Trophoblast cell (in vitro differentiated cells and primary cell): ENCODE measurements around the gene VAT1L.

Experiments
- DNase-seq, 2 donors: peaks; one replicate each; pipeline ENCODE4 v3.0.0-alpha.2; 2016
- H2AFZ ChIP-seq: 2 replicates; pipeline ENCODE4 v1.6.1; 2013; ENCODE audit warnings: low read length, moderate library complexity, mild to moderate bottlenecking; ENCODE audit not compliant: insufficient read depth, poor library complexity
- H2AK5ac ChIP-seq: 2 replicates; pipeline ENCODE4 v1.6.1; 2013; ENCODE audit warnings: mild to moderate bottlenecking, low read length
- H2BK120ac ChIP-seq: 2 replicates; pipeline ENCODE4 v1.6.1; 2013; ENCODE audit warnings: low read length, mild to moderate bottlenecking, moderate library complexity; ENCODE audit not compliant: insufficient read depth, poor library complexity
- H2BK12ac ChIP-seq: 2 replicates; pipeline ENCODE4 v1.6.1; 2013; ENCODE audit warnings: mild to moderate bottlenecking, low read length, moderate library complexity
- H2BK5ac ChIP-seq: 2 replicates; pipeline ENCODE4 v1.6.1; 2013; ENCODE audit warnings: low read length, low read depth, moderate library complexity, mild to moderate bottlenecking; ENCODE audit not compliant: poor library complexity
- H3K14ac ChIP-seq: 2 replicates; pipeline ENCODE4 v1.6.1; 2013; ENCODE audit warnings: mild to moderate bottlenecking, low read length
- H3K18ac ChIP-seq: 2 replicates; pipeline ENCODE4 v1.6.1; 2013; ENCODE audit warnings: mild to moderate bottlenecking, low read length
- H3K23ac ChIP-seq: 2 replicates; pipeline ENCODE4 v1.6.1; 2013; ENCODE audit warnings: low read length
- H3K27ac ChIP-seq: 2 replicates; pipeline ENCODE4 v1.5.1; 2013; ENCODE audit warnings: low read depth, mild to moderate bottlenecking, inconsistent platforms, low read length, moderate library complexity
- H3K27me3 ChIP-seq: 2 replicates; pipeline ENCODE4 v1.6.1; 2013; ENCODE audit warnings: inconsistent platforms, mild to moderate bottlenecking, low read length, moderate library complexity; ENCODE audit not compliant: insufficient read depth
- H3K36me3 ChIP-seq, 2 experiments: 1 replicate in 1 of 2; 2 replicates in 1 of 2; pipeline ENCODE4 v1.6.1; 2013; ENCODE audit warnings: low read length in 2 of 2, mild to moderate bottlenecking in 2 of 2, moderate library complexity in 1 of 2; ENCODE audit not compliant: insufficient read depth in 2 of 2, control insufficient read depth in 1 of 2
- H3K4ac ChIP-seq: 2 replicates; pipeline ENCODE4 v1.6.1; 2013; ENCODE audit warnings: low read depth, mild to moderate bottlenecking, low read length, moderate library complexity
- H3K4me1 ChIP-seq, 2 experiments: 1 replicate in 1 of 2; 2 replicates in 1 of 2; pipeline ENCODE4 v1.6.1; 2013; ENCODE audit warnings: low read length in 2 of 2, mild to moderate bottlenecking in 2 of 2, moderate library complexity in 1 of 2; ENCODE audit not compliant: insufficient read depth in 2 of 2, control insufficient read depth in 1 of 2
- H3K4me2 ChIP-seq: 2 replicates; pipeline ENCODE4 v1.6.1; 2013; ENCODE audit warnings: inconsistent platforms, mild to moderate bottlenecking, low read length, moderate library complexity
- H3K4me3 ChIP-seq: 2 replicates; pipeline ENCODE4 v1.5.1; 2013; ENCODE audit warnings: mild to moderate bottlenecking, low read depth, low read length, inconsistent platforms
- H3K79me1 ChIP-seq: one replicate; pipeline ENCODE4 v1.6.1; 2013; ENCODE audit warnings: low read length
- H3K79me2 ChIP-seq: 2 replicates; pipeline ENCODE4 v1.6.1; 2013; ENCODE audit warnings: low read length, mild to moderate bottlenecking; ENCODE audit not compliant: control insufficient read depth, insufficient read depth, poor library complexity
- H3K9ac ChIP-seq: 2 replicates; pipeline ENCODE4 v1.6.1; 2013; ENCODE audit warnings: mild to moderate bottlenecking, low read length
- H3K9me3 ChIP-seq: 2 replicates; pipeline ENCODE4 v1.6.1; 2013; ENCODE audit warnings: low read depth, mild to moderate bottlenecking, control low read depth, inconsistent platforms, low read length; ENCODE audit not compliant: insufficient read depth
- H4K12ac ChIP-seq: 2 replicates; pipeline ENCODE4 v1.6.1; 2013; ENCODE audit warnings: low read depth, mild to moderate bottlenecking, low read length, moderate library complexity
- H4K8ac ChIP-seq: 2 replicates; pipeline ENCODE4 v1.6.1; 2013; ENCODE audit warnings: low read depth, mild to moderate bottlenecking, low read length, moderate library complexity
- H4K91ac ChIP-seq: one replicate; pipeline ENCODE4 v1.6.1; 2013; ENCODE audit warnings: low read depth, mild to moderate bottlenecking, low read length, moderate library complexity
- WGBS: extraction: QIAGEN DNeasy Blood & Tissue Kit; methylation state at CpG from one replicate; pipeline ENCODE4 v1.1.7; 2013; ENCODE audit warnings: missing lambda C conversion rate; ENCODE audit not compliant: insufficient read length, insufficient coverage; ENCODE audit errors: extremely low coverage; 5-methylcytosine and 5-hydroxymethylcytosine counted together

The VAT1L gene

GRCh38 chr16:77859493-77860232, 71.3 kb downstream of the VAT1L start:
- Histone ChIP-seq H2AFZ (no peak overlapping the region), H3K4me1 (no peaks in the 10 kb centered on the region), H4K12ac (no peak overlapping the region), H3K14ac (no peak overlapping the region), H3K9me3 (peaks cover 2% of the 10 kb centered on the region), H3K9ac (no peak overlapping the region), H2BK120ac (no peak overlapping the region), H3K18ac (no peak overlapping the region), H3K4ac (no peak overlapping the region), H3K27me3 (no peaks in the 10 kb centered on the region), H2BK12ac (no peak overlapping the region), H4K91ac (no peak overlapping the region), H3K27ac (no peak overlapping the region), H3K79me2 (no peaks in the 10 kb centered on the region), H3K23ac (no peak overlapping the region), H3K36me3 (no peaks in the 10 kb centered on the region), H4K8ac (no peak overlapping the region), H3K4me2 (no peak overlapping the region), H3K79me1 (no peaks in the 10 kb centered on the region), H2BK5ac (no peak overlapping the region), H2AK5ac (no peak overlapping the region), H3K4me3 (no peak overlapping the region)
- no CpG with 5 or more reads among the region's 11 CpGs for WGBS
- DNase-seq, result no peak

- Histone ChIP-seq H3K9me3 (peaks cover 2% of the 10 kb centered on the region), H2BK12ac (no peak overlapping the region), H4K91ac (no peak overlapping the region), H3K23ac (no peak overlapping the region), H3K27ac (no peak overlapping the region), H2BK120ac (no peak overlapping the region), H2BK5ac (no peak overlapping the region), H3K79me2 (no peaks in the 10 kb centered on the region), H3K4ac (no peak overlapping the region), H4K8ac (no peak overlapping the region), H3K27me3 (no peaks in the 10 kb centered on the region), H2AK5ac (no peak overlapping the region), H3K4me3 (no peak overlapping the region), H3K18ac (no peak overlapping the region), H3K36me3 (no peaks in the 10 kb centered on the region), H3K9ac (no peak overlapping the region), H3K4me1 (no peaks in the 10 kb centered on the region), H3K4me2 (no peak overlapping the region), H4K12ac (no peak overlapping the region), H2AFZ (no peak overlapping the region), H3K79me1 (no peaks in the 10 kb centered on the region), H3K14ac (no peak overlapping the region)
- no peak for DNase-seq
- no CpG with 5 or more reads among the region's 3 CpGs for WGBS
Observed at GRCh38 chr16:77860953-77861352, 72.6 kb downstream of the VAT1L start.

- Histone ChIP-seq H3K18ac (no peak overlapping the region), H3K4me3 (no peak overlapping the region), H3K36me3 (no peaks in the 10 kb centered on the region), H2AFZ (no peak overlapping the region), H3K4me1 (no peaks in the 10 kb centered on the region), H3K79me1 (no peaks in the 10 kb centered on the region), H3K27me3 (no peaks in the 10 kb centered on the region), H3K23ac (no peak overlapping the region), H3K9ac (no peak overlapping the region), H2AK5ac (no peak overlapping the region), H2BK120ac (no peak overlapping the region), H3K14ac (no peak overlapping the region), H3K79me2 (no peaks in the 10 kb centered on the region), H3K4ac (no peak overlapping the region), H2BK5ac (no peak overlapping the region), H4K91ac (no peak overlapping the region), H2BK12ac (no peak overlapping the region), H3K9me3 (no peaks in the 10 kb centered on the region), H3K4me2 (no peak overlapping the region), H4K8ac (no peak overlapping the region), H4K12ac (no peak overlapping the region), H3K27ac (no peak overlapping the region)
- WGBS, result no CpG with 5 or more reads among the region's 5 CpGs
- DNase-seq, result no peak
Observed at GRCh38 chr16:77863250-77863649, 74.9 kb downstream of the VAT1L start.

GRCh38 chr16:77866752-77867151, 78.4 kb downstream of the VAT1L start:
- no peak overlapping the region for H3K18ac ChIP-seq
- no peak overlapping the region for H2BK120ac ChIP-seq
- no peak overlapping the region for H3K14ac ChIP-seq
- no peak overlapping the region for H2BK5ac ChIP-seq
- no peak overlapping the region for H3K4me3 ChIP-seq
- H3K79me1 ChIP-seq, result no peaks in the 10 kb centered on the region
- H2BK12ac ChIP-seq, result no peak overlapping the region
- H4K8ac ChIP-seq, result no peak overlapping the region
- H3K23ac ChIP-seq, result no peak overlapping the region
- no peaks in the 10 kb centered on the region for H3K79me2 ChIP-seq
- no peak overlapping the region for H3K9ac ChIP-seq
- no peak overlapping the region for H3K4ac ChIP-seq
- no CpG with 5 or more reads among the region's 8 CpGs for WGBS
- DNase-seq, result no peak
- no peak overlapping the region for H3K27ac ChIP-seq
- H2AK5ac ChIP-seq, result no peak overlapping the region
- H4K12ac ChIP-seq, result no peak overlapping the region
- no peak overlapping the region for H3K4me2 ChIP-seq
- H2AFZ ChIP-seq, result no peak overlapping the region
- no peaks in the 10 kb centered on the region for H3K36me3 ChIP-seq
- H4K91ac ChIP-seq, result no peak overlapping the region
- H3K4me1 ChIP-seq, result no peaks in the 10 kb centered on the region
- H3K9me3 ChIP-seq, result peaks cover 1% of the 10 kb centered on the region
- no peaks in the 10 kb centered on the region for H3K27me3 ChIP-seq
